OCI-LY3 (cell line): ENCODE measurements around the gene HERC6.

Experiments used
- H2AFZ ChIP-seq: fragments of 200-600, 300-600 bp; shearing (Covaris generic); 2 replicates; pipeline ENCODE4 v1.6.0; 2014; ENCODE audit warnings: antibody characterized with exemption, low read depth, low read length
- H3K27ac ChIP-seq: fragments of 200-600, 300-600 bp; sonication (generic); 2 replicates; pipeline ENCODE4 v1.5.1; 2014; ENCODE audit warnings: mild to moderate bottlenecking, low read length, moderate library complexity, mixed read lengths
- H3K27me3 ChIP-seq: fragments of 200-600, 300-600 bp; sonication (generic); 2 replicates; pipeline ENCODE4 v1.6.1; 2014; ENCODE audit warnings: low read depth, low read length, mixed read lengths
- H3K36me3 ChIP-seq: fragments of 200-600, 300-600 bp; sonication (generic); replicated peaks from 2 replicates; pipeline ENCODE3; 2014; ENCODE audit warnings: low read depth, low read length, mixed read lengths
- H3K4me1 ChIP-seq: fragments of 300-600, 200-600 bp; sonication (generic); 2 replicates; pipeline ENCODE4 v1.6.1; 2014; ENCODE audit warnings: low read length, mixed read lengths
- H3K4me2 ChIP-seq: fragments of 200-600, 300-600 bp; sonication (generic); 2 replicates; pipeline ENCODE4 v1.6.1; 2014; ENCODE audit warnings: low read length, mixed read lengths
- H3K4me3 ChIP-seq: fragments of 300-600, 200-600 bp; sonication (generic); 2 replicates; pipeline ENCODE4 v1.5.1; 2014; ENCODE audit warnings: antibody characterized with exemption, mild to moderate bottlenecking, low read length, moderate library complexity
- H3K79me2 ChIP-seq: fragments of 300-600, 200-600 bp; shearing (Covaris generic); 2 replicates; pipeline ENCODE4 v1.6.1; 2014; ENCODE audit warnings: mild to moderate bottlenecking, low read length, mixed read lengths
- H3K9ac ChIP-seq: fragments of 300-600, 200-600 bp; shearing (Covaris generic); 2 replicates; pipeline ENCODE4 v1.6.0; 2014; ENCODE audit warnings: mild to moderate bottlenecking, low read length, moderate library complexity
- H3K9me3 ChIP-seq: fragments of 200-600, 300-600 bp; shearing (Covaris generic); 2 replicates; pipeline ENCODE4 v1.6.1; 2014; ENCODE audit warnings: low read length, mixed read lengths; ENCODE audit not compliant: insufficient read depth
- H4K20me1 ChIP-seq: fragments of 200-600, 300-600 bp; sonication (generic); 2 replicates; pipeline ENCODE4 v1.6.1; 2016; ENCODE audit warnings: low read length, mixed read lengths; ENCODE audit not compliant: insufficient read depth
- EZH2phosphoT487 ChIP-seq: fragments of 200-600 bp; shearing (Covaris generic); IDR thresholded peaks from 2 replicates; pipeline ENCODE4 v1.6.1; 2018; ENCODE audit warnings: antibody characterized with exemption, mixed run types, low read depth
- TF ChIP-seq, protein P1 (sequence below): fragments of 200-600, 300-600 bp; sonication (generic); IDR thresholded peaks from 2 replicates; pipeline ENCODE4 v1.5.1; 2014; ENCODE audit warnings: antibody characterized with exemption, low read length, low read depth

HERC6 gene

DNA sequence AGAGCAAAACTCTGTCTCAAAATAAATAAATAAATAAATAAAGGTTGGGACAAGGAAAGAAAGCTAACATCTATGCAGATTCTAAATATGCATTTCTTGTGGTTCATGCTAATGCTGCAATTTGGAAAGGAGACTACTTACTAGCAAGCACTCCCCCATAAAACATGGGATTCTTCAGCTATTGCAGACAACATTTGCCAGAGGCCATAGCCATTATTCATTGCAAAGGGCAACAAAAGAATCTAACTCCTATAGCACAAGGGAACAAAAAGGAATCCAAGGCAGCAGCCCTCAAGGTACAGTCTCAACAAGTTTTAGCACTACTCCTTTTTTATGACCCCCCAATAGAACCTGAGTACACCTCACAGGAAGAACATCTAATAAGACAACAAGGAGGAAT, 70.2 kb downstream of the HERC6 start:
- no peak overlapping the region for H3K4me3 ChIP-seq
- H3K4me2 ChIP-seq = no peak overlapping the region
- no peaks in the 10 kb centered on the region for H3K27me3 ChIP-seq
- H3K9ac ChIP-seq = no peak overlapping the region
- no peaks in the 10 kb centered on the region for H3K36me3 ChIP-seq
- no peaks in the 10 kb centered on the region for H3K79me2 ChIP-seq
- no peaks in the 10 kb centered on the region for H4K20me1 ChIP-seq
- H2AFZ ChIP-seq = no peak overlapping the region
- TF ChIP-seq, protein P1, sequence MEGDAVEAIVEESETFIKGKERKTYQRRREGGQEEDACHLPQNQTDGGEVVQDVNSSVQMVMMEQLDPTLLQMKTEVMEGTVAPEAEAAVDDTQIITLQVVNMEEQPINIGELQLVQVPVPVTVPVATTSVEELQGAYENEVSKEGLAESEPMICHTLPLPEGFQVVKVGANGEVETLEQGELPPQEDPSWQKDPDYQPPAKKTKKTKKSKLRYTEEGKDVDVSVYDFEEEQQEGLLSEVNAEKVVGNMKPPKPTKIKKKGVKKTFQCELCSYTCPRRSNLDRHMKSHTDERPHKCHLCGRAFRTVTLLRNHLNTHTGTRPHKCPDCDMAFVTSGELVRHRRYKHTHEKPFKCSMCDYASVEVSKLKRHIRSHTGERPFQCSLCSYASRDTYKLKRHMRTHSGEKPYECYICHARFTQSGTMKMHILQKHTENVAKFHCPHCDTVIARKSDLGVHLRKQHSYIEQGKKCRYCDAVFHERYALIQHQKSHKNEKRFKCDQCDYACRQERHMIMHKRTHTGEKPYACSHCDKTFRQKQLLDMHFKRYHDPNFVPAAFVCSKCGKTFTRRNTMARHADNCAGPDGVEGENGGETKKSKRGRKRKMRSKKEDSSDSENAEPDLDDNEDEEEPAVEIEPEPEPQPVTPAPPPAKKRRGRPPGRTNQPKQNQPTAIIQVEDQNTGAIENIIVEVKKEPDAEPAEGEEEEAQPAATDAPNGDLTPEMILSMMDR = no peak
- no peak for TF ChIP-seq EZH2phosphoT487
- no peaks in the 10 kb centered on the region for H3K9me3 ChIP-seq
- H3K27ac ChIP-seq = no peak overlapping the region
- no peaks in the 10 kb centered on the region for H3K4me1 ChIP-seq

DNA sequence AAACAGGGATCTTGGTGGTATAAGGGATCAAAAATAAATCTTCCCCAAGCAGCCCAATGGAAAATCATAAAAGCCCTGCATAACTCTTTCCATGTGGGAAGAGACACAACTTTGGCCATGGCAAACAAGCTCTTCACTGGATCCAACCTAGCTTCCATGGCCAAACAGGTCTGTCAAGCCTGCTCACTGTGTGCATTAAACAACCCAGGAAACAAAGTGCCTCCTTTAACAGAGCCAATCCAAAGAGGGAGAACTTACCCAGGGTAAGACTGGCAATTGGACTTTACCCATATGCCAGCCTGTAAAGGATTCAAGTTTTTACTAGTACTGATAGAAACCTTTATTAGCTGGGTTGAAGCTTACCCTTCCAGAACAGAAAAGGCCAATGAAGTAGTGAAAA, 70.6 kb downstream of the HERC6 start:
- Histone ChIP-seq H3K4me1 (no peaks in the 10 kb centered on the region), H3K4me2 (no peak overlapping the region), H3K36me3 (no peaks in the 10 kb centered on the region), H3K4me3 (no peak overlapping the region), H3K27ac (no peak overlapping the region), H3K9ac (no peak overlapping the region), H2AFZ (no peak overlapping the region), H3K79me2 (no peaks in the 10 kb centered on the region), H3K9me3 (no peaks in the 10 kb centered on the region), H4K20me1 (no peaks in the 10 kb centered on the region), H3K27me3 (no peaks in the 10 kb centered on the region)
- TF ChIP-seq, protein P1 = no peak
- TF ChIP-seq EZH2phosphoT487 = no peak

DNA sequence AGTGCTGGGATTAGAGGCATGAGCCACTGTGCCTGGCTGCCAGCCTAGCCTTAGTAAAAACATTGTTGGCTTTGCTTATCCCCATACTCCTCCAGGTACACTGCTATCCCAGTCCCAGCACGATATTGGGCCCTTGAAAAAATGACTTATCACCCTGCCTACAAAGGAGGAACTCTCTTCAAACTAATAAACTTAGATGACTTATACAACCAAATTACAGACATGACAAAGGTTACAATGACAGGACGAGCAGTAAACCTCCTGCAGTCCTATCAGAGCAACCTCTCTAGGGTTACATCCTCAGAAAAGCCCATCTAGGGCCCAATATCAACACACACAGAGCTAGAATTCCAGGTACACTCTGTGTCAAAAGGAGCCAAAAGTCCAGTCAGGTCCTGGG, 72.6 kb downstream of the HERC6 start:
- H3K36me3 ChIP-seq = no peaks in the 10 kb centered on the region
- H3K4me2 ChIP-seq = no peak overlapping the region
- H3K27me3 ChIP-seq = no peaks in the 10 kb centered on the region

DNA sequence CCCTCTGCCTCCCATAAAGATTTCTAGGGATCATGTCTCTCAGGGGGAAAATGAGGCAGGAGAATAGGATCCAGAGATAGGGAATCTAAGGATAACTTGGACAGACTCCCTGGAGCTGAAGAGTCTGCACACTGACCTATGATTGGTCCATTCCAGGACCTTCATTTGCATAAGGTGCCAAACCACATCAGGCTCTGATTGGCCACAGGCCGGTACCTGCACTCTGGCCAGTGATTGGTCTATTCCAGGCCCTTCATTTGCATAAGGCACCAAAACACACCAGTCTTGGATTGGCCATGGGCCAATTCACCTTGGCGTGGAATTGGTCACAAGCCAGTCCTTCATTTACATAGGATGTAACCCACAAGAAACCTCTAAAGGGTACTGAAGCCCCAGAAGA, 74.3 kb downstream of the HERC6 start:
- H3K79me2 ChIP-seq = no peaks in the 10 kb centered on the region
- H2AFZ ChIP-seq = no peak overlapping the region
- no peaks in the 10 kb centered on the region for H3K4me1 ChIP-seq
- no peaks in the 10 kb centered on the region for H3K27me3 ChIP-seq
- no peaks in the 10 kb centered on the region for H3K36me3 ChIP-seq
- H3K9ac ChIP-seq = no peak overlapping the region
- no peak overlapping the region for H3K27ac ChIP-seq
- no peaks in the 10 kb centered on the region for H4K20me1 ChIP-seq
- H3K9me3 ChIP-seq = no peaks in the 10 kb centered on the region
- TF ChIP-seq, protein P1 = no peak
- TF ChIP-seq EZH2phosphoT487 = no peak
- no peak overlapping the region for H3K4me2 ChIP-seq
- no peak overlapping the region for H3K4me3 ChIP-seq

More for the DNA sequence above, 72.6 kb downstream of the HERC6 start:
- Histone ChIP-seq H3K4me1 (no peaks in the 10 kb centered on the region), H3K4me3 (no peak overlapping the region), H2AFZ (no peak overlapping the region), H3K9ac (no peak overlapping the region), H3K9me3 (no peaks in the 10 kb centered on the region), H3K27ac (no peak overlapping the region), H4K20me1 (no peaks in the 10 kb centered on the region), H3K79me2 (no peaks in the 10 kb centered on the region)
- TF ChIP-seq, protein P1 = no peak
- no peak for TF ChIP-seq EZH2phosphoT487
